H1 (cell line): ENCODE results near the gene ZGRF1. TPM values are rescaled to one million over a fixed set of nuclear protein-coding genes. Genes with fewer than 3 reads are reported as not detected.

Source experiments
- CTCF ChIA-PET: fragments of 300-600 bp; sonication (Branson Sonifier 250); formaldehyde crosslinking; loops from one replicate; lab custom pipeline; 2021; ENCODE audit not compliant: partially characterized antibody; lab: Charles Lee
- POLR2A ChIA-PET: fragments of 300-600 bp; sonication (Branson Sonifier 250); formaldehyde crosslinking; loops from one replicate; lab custom pipeline; 2021; ENCODE audit warnings: inconsistent platforms; ENCODE audit not compliant: partially characterized antibody; lab: Charles Lee
- DNase-seq, 2 experiments: peaks; one replicate each; pipeline versions ENCODE4 v3.0.0 to v3.0.0-alpha.2; 2010 to 2022; ENCODE audit warnings: low spot score in 2 of 2, low read depth in 1 of 2, mixed read lengths in 1 of 2
- FAIRE-seq: peaks from 2 replicates; lab custom pipeline; 2011; peaks lifted over from hg19 to GRCh38; lab: Jason Lieb, UNC
- H2AFZ ChIP-seq: 2 replicates; pipeline ENCODE4 v1.8.1; 2012; ENCODE audit warnings: low read length, inconsistent platforms
- H2AK5ac ChIP-seq: 2 replicates; pipeline ENCODE4 v1.6.1; 2013; ENCODE audit warnings: low read depth, low read length
- H2BK120ac ChIP-seq: replicated peaks from 2 replicates; pipeline ENCODE3; 2013; ENCODE audit warnings: low read depth, low read length, inconsistent platforms
- H2BK12ac ChIP-seq: 2 replicates; pipeline ENCODE4 v1.6.1; 2013; ENCODE audit warnings: low read depth, low read length
- H2BK15ac ChIP-seq: 2 replicates; pipeline ENCODE4 v1.6.1; 2013; ENCODE audit warnings: low read length
- H2BK20ac ChIP-seq: 2 replicates; pipeline ENCODE4 v1.6.1; 2013; ENCODE audit warnings: low read length
- H2BK5ac ChIP-seq: 2 replicates; pipeline ENCODE4 v1.6.1; 2013; ENCODE audit warnings: low read depth, low read length
- H3K14ac ChIP-seq: 2 replicates; pipeline ENCODE4 v1.6.1; 2013; ENCODE audit warnings: inconsistent platforms; ENCODE audit not compliant: insufficient read length
- H3K18ac ChIP-seq: 2 replicates; pipeline ENCODE4 v1.6.1; 2013; ENCODE audit warnings: low read length; ENCODE audit errors: extremely low read depth
- H3K23ac ChIP-seq: 2 replicates; pipeline ENCODE4 v1.6.1; 2013; ENCODE audit warnings: inconsistent platforms; ENCODE audit not compliant: insufficient read length
- H3K23me2 ChIP-seq: 2 replicates; pipeline ENCODE4 v1.6.1; 2013; ENCODE audit warnings: low read depth, low read length
- H3K27ac ChIP-seq: 2 replicates; pipeline ENCODE4 v1.6.1; 2011; ENCODE audit warnings: low read depth, low read length, inconsistent platforms
- H3K27me3 ChIP-seq, 4 experiments: replicated peaks in 1 of 4; 1 replicate in 1 of 4; 2 replicates in 3 of 4; pipeline versions ENCODE4 v1.6.1 to v1.8.1; 2011 to 2013; ENCODE audit warnings: low read length in 3 of 4, mild to moderate bottlenecking in 3 of 4, inconsistent platforms in 2 of 4, mixed read lengths in 2 of 4, moderate library complexity in 1 of 4; ENCODE audit not compliant: control insufficient read depth in 3 of 4, insufficient read depth in 3 of 4; ENCODE audit errors: extremely low read depth in 1 of 4
- H3K36me3 ChIP-seq, 4 experiments: 2 replicates each; pipeline versions ENCODE4 v1.6.1 to v1.8.1; 2011 to 2013; ENCODE audit warnings: mild to moderate bottlenecking in 4 of 4, low read length in 3 of 4, moderate library complexity in 2 of 4, control low read depth in 1 of 4, inconsistent platforms in 1 of 4; ENCODE audit not compliant: insufficient read depth in 4 of 4, control insufficient read depth in 2 of 4
- H3K4ac ChIP-seq: replicated peaks from 2 replicates; pipeline ENCODE3; 2013; ENCODE audit warnings: low read length, low read depth, mixed read lengths, inconsistent platforms; ENCODE audit not compliant: insufficient read length
- H3K4me1 ChIP-seq, 4 experiments: replicated peaks in 1 of 4; 1 replicate in 1 of 4; 2 replicates in 3 of 4; pipeline versions ENCODE4 v1.6.1 to v1.8.1; 2011 to 2013; ENCODE audit warnings: low read length in 3 of 4, inconsistent platforms in 2 of 4, mixed read lengths in 1 of 4; ENCODE audit not compliant: insufficient read depth in 4 of 4, control insufficient read depth in 3 of 4
- H3K4me2 ChIP-seq, 2 experiments: 2 replicates each; pipeline versions ENCODE4 v1.6.1 to v1.8.1; 2011 to 2013; ENCODE audit warnings: low read depth in 2 of 2, low read length in 2 of 2, control low read depth in 1 of 2, inconsistent platforms in 1 of 2, mild to moderate bottlenecking in 1 of 2; ENCODE audit not compliant: insufficient read depth in 1 of 2
- H3K4me3 ChIP-seq, 4 experiments: fragments of 200-600, 300-600 bp in 1 of 4; sonication (generic), shearing (Covaris generic), sonication (Bioruptor Twin) in 1 of 4; 2 replicates each; pipeline versions ENCODE4 v1.5.1 to v1.8.1; 2011 to 2016; ENCODE audit warnings: low read length in 4 of 4, low read depth in 3 of 4, control low read depth in 2 of 4, inconsistent platforms in 2 of 4, mild to moderate bottlenecking in 2 of 4, mixed read lengths in 1 of 4, moderate library complexity in 1 of 4; ENCODE audit not compliant: insufficient read depth in 2 of 4; ENCODE audit errors: extremely low read depth in 1 of 4
- H3K56ac ChIP-seq: replicated peaks from 2 replicates; pipeline ENCODE3; 2013; ENCODE audit warnings: low read depth, mild to moderate bottlenecking, mixed read lengths, low read length, inconsistent platforms; ENCODE audit not compliant: insufficient read length
- H3K79me1 ChIP-seq: 2 replicates; pipeline ENCODE4 v1.6.1; 2013; ENCODE audit warnings: low read depth, low read length, control low read depth
- H3K79me2 ChIP-seq, 2 experiments: 2 replicates each; pipeline versions ENCODE4 v1.6.1 to v1.8.1; 2012 to 2013; ENCODE audit warnings: low read length in 2 of 2, mild to moderate bottlenecking in 2 of 2, inconsistent platforms in 1 of 2; ENCODE audit not compliant: insufficient read depth in 2 of 2, control insufficient read depth in 1 of 2
- H3K9ac ChIP-seq, 4 experiments: replicated peaks in 1 of 4; 1 replicate in 1 of 4; 2 replicates in 3 of 4; pipeline versions ENCODE4 v1.6.1 to v1.8.1; 2011 to 2013; ENCODE audit warnings: low read depth in 3 of 4, low read length in 3 of 4, control low read depth in 2 of 4, mild to moderate bottlenecking in 2 of 4, moderate library complexity in 2 of 4, inconsistent platforms in 1 of 4; ENCODE audit errors: extremely low read depth in 1 of 4
- H3K9me3 ChIP-seq, 2 experiments: 2 replicates each; pipeline versions ENCODE4 v1.6.1 to v1.8.1; 2012 to 2013; ENCODE audit warnings: mild to moderate bottlenecking in 2 of 2, moderate library complexity in 2 of 2, control low read depth in 1 of 2, inconsistent platforms in 1 of 2, low read depth in 1 of 2, low read length in 1 of 2, mixed read lengths in 1 of 2; ENCODE audit not compliant: insufficient read depth in 2 of 2
- H4K20me1 ChIP-seq, 2 experiments: replicated peaks in 1 of 2; 2 replicates each; pipeline versions ENCODE3 to v1.8.1; 2011 to 2013; ENCODE audit warnings: inconsistent platforms in 2 of 2, low read length in 2 of 2, mild to moderate bottlenecking in 1 of 2; ENCODE audit not compliant: insufficient read depth in 2 of 2, control insufficient read depth in 1 of 2
- H4K5ac ChIP-seq: 2 replicates; pipeline ENCODE4 v1.6.1; 2013; ENCODE audit warnings: low read length, low read depth, mixed read lengths, inconsistent platforms; ENCODE audit not compliant: insufficient read length
- H4K8ac ChIP-seq: 2 replicates; pipeline ENCODE4 v1.8.0; 2013; ENCODE audit warnings: mild to moderate bottlenecking, moderate library complexity, low read length, inconsistent platforms; ENCODE audit not compliant: insufficient read depth; ENCODE audit errors: extremely low read depth
- H4K91ac ChIP-seq: replicated peaks from 2 replicates; pipeline ENCODE3; 2013; ENCODE audit warnings: low read length, mixed read lengths, inconsistent platforms; ENCODE audit not compliant: insufficient read length
- WGBS, 2 experiments: shearing (Covaris generic) in 1 of 2; methylation state at CpG; one replicate each; pipeline versions ENCODE4 v1.1.6 to v1.1.7; 2013 to 2015; ENCODE audit warnings: low lambda C conversion rate in 2 of 2, mixed read lengths in 2 of 2, inconsistent platforms in 1 of 2, low coverage in 1 of 2, missing lambda C conversion rate in 1 of 2; ENCODE audit not compliant: insufficient replicate concordance in 2 of 2, insufficient coverage in 1 of 2, insufficient read length in 1 of 2; ENCODE audit errors: extremely low coverage in 1 of 2, missing lambda C conversion rate in 1 of 2; 5-methylcytosine and 5-hydroxymethylcytosine counted together
- polyA plus RNA-seq, 7 experiments: library from polyadenylated mRNA; depleted of rRNA in 3 of 7; stranded (reverse) in 5 of 7; unstranded in 2 of 7; fragments of >200 nt in 5 of 7; fragments of 200-250 nt in 2 of 7; gene quantifications; 1 replicate in 5 of 7; 2 replicates in 1 of 7; 4 replicates in 1 of 7; pipeline versions ENCODE4 v1.2.1 to v1.2.3, GENCODE V29; 2011 to 2013; ENCODE audit warnings: missing spikeins in 2 of 7, mixed read lengths in 2 of 7
- total RNA-seq: library from RNA; stranded (reverse); fragmentation: NEBNext Ultra II Directional; extraction: Animal tissue kit (Norgen Biotek cat#: 25700); gene quantifications from 2 replicates; pipeline ENCODE4 v1.2.1, GENCODE V29; 2021
- TF ChIP-seq, protein P1 (sequence below): IDR thresholded peaks from 2 replicates; pipeline ENCODE4 v1.6.1; 2011; ENCODE audit warnings: low read depth, mild to moderate bottlenecking, low read length; ENCODE audit not compliant: insufficient read depth

The ZGRF1 gene
- total and polyA plus RNA-seq, 2 of the 8 experiments (the other 6 are each of a cell fraction or from before 2014, with no cell fraction given) = 12.0 to 44.6 TPM

GRCh38 chr4:112648263-112649054 is 11.8 kb upstream of the ZGRF1 start:
- no peak overlapping the region for H3K23ac ChIP-seq
- no peak overlapping the region for H4K8ac ChIP-seq
- H3K27ac ChIP-seq = peak overlapping the region; percentile 92
- peak overlapping the region; percentile 91 to 99 (median 94) for H3K9ac ChIP-seq
- H4K5ac ChIP-seq = peak overlapping the region; percentile 90
- peak overlapping the region; percentile 94 for H3K14ac ChIP-seq
- peak overlapping the region; percentile 55 to 65 for H3K4me2 ChIP-seq
- H3K9me3 ChIP-seq = no peaks in the 10 kb centered on the region
- peak; percentile 83 for FAIRE-seq
- no peak overlapping the region; the same call in 1 of the 2 replicates for H2BK12ac ChIP-seq
- H3K23me2 ChIP-seq = peaks cover 2% of the 10 kb centered on the region; the same call in 1 of the 2 replicates
- H3K79me1 ChIP-seq = no peaks in the 10 kb centered on the region
- ChIA-PET CTCF (interaction anchor here (0.5 to 3.8 kb wide), 12 partner anchors 14 to 433 kb away, joined by 3 to 17 read pairs (median 4); no protein-coding TSS in a partner anchor), POLR2A (interaction anchor here (0.6 to 9.8 kb wide), 37 partner anchors 9 to 288 kb away, joined by 3 to 612 read pairs (median 7); partner anchors contain the start of genes LARP7 and ZGRF1)
- H2BK5ac ChIP-seq = peak overlapping the region; percentile 85
- no peaks in the 10 kb centered on the region for H3K27me3 ChIP-seq
- H3K4me3 ChIP-seq = peak overlapping the region; percentile 75 to 100 (median 100)
- H3K4ac ChIP-seq = peak overlapping the region; percentile 89
- peaks cover 0 to 38% of the 10 kb centered on the region in 2 experiments; a peak in 2 of 4 replicates for H3K79me2 ChIP-seq
- peak overlapping the region; percentile 94 for H4K91ac ChIP-seq
- peak in 1 of 2 experiments; percentile 74 for DNase-seq
- H2AFZ ChIP-seq = no peak overlapping the region
- H2BK15ac ChIP-seq = no peak overlapping the region
- no peaks in the 10 kb centered on the region for H4K20me1 ChIP-seq
- peak overlapping the region; percentile 96 for H3K56ac ChIP-seq
- H2BK120ac ChIP-seq = peak overlapping the region; percentile 7
- no peak overlapping the region for H2BK20ac ChIP-seq
- H3K18ac ChIP-seq = peak overlapping the region; percentile 42; the same call in 1 of the 2 replicates
- peaks cover 9 to 39% (median 24%) of the 10 kb centered on the region in 4 experiments; a peak in 6 of 8 replicates for H3K36me3 ChIP-seq
- H3K4me1 ChIP-seq = peaks cover 0 to 10% (median 1%) of the 10 kb centered on the region in 4 experiments; a peak in 2 of 7 replicates
- 0% methylated on average over 3 of the region's 3 CpGs; no CpG with 5 or more reads in 1 of the 2 experiments for WGBS, 2 experiments
- H2AK5ac ChIP-seq = no peak overlapping the region
- TF ChIP-seq, protein P1, sequence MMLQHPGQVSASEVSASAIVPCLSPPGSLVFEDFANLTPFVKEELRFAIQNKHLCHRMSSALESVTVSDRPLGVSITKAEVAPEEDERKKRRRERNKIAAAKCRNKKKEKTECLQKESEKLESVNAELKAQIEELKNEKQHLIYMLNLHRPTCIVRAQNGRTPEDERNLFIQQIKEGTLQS = no peak
